Keratinocyte (primary cell): ENCODE results near the gene PPP2R5B.

Source experiments
- EZH2 ChIP-seq: IDR thresholded peaks from one replicate; pipeline ENCODE4 v1.6.1; 2012; ENCODE audit warnings: inconsistent platforms, mild to moderate bottlenecking, low read length, moderate library complexity
- TF ChIP-seq, protein P1 (sequence below), 3 experiments: IDR thresholded peaks in 1 of 3; conservative IDR thresholded peaks in 1 of 3; optimal IDR thresholded peaks in 1 of 3; 2 replicates in 2 of 3; 3 replicates in 1 of 3; pipeline versions ENCODE3 to v1.5.1; 2011; ENCODE audit warnings: low read length in 3 of 3, mild to moderate bottlenecking in 3 of 3, moderate library complexity in 2 of 3, control low read depth in 1 of 3, inconsistent platforms in 1 of 3; ENCODE audit not compliant: insufficient read depth in 2 of 3; ENCODE audit errors: extremely low read depth in 1 of 3

DNA sequence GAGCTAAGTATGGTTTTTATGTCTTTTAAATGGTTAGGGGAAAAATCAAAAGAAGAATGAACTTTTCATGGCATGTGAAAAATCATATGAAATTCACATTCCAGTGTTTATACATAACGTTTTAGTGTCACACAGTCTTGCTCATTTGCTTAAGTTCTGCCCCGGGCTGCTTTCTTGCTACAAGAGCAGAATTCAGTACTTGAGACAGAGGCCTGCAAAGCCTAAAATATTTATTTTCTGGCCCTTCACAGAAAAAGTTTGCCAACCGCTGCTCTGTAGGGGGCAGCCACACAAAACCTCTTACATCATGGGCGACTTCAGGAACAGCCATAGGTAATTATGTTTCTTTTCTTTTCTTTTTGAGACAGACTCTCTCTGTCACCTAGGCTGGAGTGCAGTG lies 6.5 kb upstream of the PPP2R5B start:
- TF ChIP-seq, protein P1, sequence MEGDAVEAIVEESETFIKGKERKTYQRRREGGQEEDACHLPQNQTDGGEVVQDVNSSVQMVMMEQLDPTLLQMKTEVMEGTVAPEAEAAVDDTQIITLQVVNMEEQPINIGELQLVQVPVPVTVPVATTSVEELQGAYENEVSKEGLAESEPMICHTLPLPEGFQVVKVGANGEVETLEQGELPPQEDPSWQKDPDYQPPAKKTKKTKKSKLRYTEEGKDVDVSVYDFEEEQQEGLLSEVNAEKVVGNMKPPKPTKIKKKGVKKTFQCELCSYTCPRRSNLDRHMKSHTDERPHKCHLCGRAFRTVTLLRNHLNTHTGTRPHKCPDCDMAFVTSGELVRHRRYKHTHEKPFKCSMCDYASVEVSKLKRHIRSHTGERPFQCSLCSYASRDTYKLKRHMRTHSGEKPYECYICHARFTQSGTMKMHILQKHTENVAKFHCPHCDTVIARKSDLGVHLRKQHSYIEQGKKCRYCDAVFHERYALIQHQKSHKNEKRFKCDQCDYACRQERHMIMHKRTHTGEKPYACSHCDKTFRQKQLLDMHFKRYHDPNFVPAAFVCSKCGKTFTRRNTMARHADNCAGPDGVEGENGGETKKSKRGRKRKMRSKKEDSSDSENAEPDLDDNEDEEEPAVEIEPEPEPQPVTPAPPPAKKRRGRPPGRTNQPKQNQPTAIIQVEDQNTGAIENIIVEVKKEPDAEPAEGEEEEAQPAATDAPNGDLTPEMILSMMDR (optimal IDR thresholded peaks at IDR 0.05 in 1 of 3, IDR thresholded peaks at IDR 0.05 in 1 of 3, conservative IDR thresholded peaks at IDR 0.05 in 1 of 3; ENCODE audit: extremely low read depth in 1 of 3, insufficient read depth in 2 of 3, low read length in 3 of 3) = peak in 1 of 3 experiments; percentile 22
- no peak for TF ChIP-seq EZH2
